ENCODE measurements around the gene ADGRA1. TPM values are rescaled to one million over a fixed set of nuclear protein-coding genes. Genes with fewer than 3 reads are reported as not detected.
A peak's percentile ranks its signal among the peaks of the same experiment; 100 is the strongest.

Gene ADGRA1
- total and polyA plus RNA-seq, 4 donors, result 3.4 to 31.1 (median 16.1) TPM

- no peaks in the 10 kb centered on the region for H3K27me3 ChIP-seq (ENCODE audit: control insufficient read depth, insufficient read depth, low read length)
Measured at GRCh38 chr10:133071733-133072132, 16.0 kb upstream of the ADGRA1 start.

DNA sequence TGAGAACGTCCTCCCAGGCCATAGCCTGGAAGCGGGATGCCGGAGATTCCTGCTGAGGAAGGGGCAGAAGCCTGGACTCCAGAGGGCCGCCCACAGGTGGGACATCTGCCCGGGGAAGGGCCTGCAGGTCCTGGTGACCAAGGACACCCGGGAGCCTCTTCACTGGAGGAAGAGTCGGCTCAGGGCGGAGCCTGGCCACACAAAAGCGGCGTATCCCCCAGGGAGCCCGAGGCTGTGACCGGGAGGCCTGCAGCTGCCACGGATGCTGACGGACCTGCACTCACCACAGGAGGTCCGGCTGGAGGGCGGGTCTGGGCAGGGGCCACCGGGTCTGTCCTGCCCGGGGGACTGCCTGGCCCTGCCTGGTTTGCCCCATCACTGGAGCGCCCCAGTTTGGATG is 15.5 kb upstream of the ADGRA1 start:
- no peak overlapping the region for H3K4me3 ChIP-seq (ENCODE audit: low read depth, low read length)
- peaks cover 43% of the 10 kb centered on the region for H3K4me1 ChIP-seq (ENCODE audit: control insufficient read depth, insufficient read depth, low read length)
- H3K9me3 ChIP-seq (ENCODE audit: control insufficient read depth, insufficient read depth, low read length), result no peaks in the 10 kb centered on the region
- H3K36me3 ChIP-seq (ENCODE audit: control insufficient read depth, insufficient read depth, low read length), result peaks cover 7% of the 10 kb centered on the region
- no peak overlapping the region for H3K27ac ChIP-seq (ENCODE audit: low read depth, low read length)
- H3K27me3 ChIP-seq (ENCODE audit: control insufficient read depth, insufficient read depth, low read length), result no peaks in the 10 kb centered on the region
- WGBS (ENCODE audit: insufficient coverage), result 46% methylated on average over 19 of the region's 19 CpGs
- DNase-seq (ENCODE audit: low read depth in 4 of 6, low spot score in 6 of 6), result no peak

More at GRCh38 chr10:133071733-133072132, 16.0 kb upstream of the ADGRA1 start:
- H3K4me1 ChIP-seq (ENCODE audit: control insufficient read depth, insufficient read depth, low read length), result peaks cover 43% of the 10 kb centered on the region
- no peaks in the 10 kb centered on the region for H3K9me3 ChIP-seq (ENCODE audit: control insufficient read depth, insufficient read depth, low read length)
- no peak for DNase-seq (ENCODE audit: low read depth in 4 of 6, low spot score in 6 of 6)
- peaks cover 5% of the 10 kb centered on the region for H3K36me3 ChIP-seq (ENCODE audit: control insufficient read depth, insufficient read depth, low read length)
- H3K4me3 ChIP-seq (ENCODE audit: low read depth, low read length), result no peak overlapping the region
- H3K27ac ChIP-seq (ENCODE audit: low read depth, low read length), result no peak overlapping the region
- 76% methylated on average over 11 of the region's 11 CpGs for WGBS (ENCODE audit: insufficient coverage)

DNA sequence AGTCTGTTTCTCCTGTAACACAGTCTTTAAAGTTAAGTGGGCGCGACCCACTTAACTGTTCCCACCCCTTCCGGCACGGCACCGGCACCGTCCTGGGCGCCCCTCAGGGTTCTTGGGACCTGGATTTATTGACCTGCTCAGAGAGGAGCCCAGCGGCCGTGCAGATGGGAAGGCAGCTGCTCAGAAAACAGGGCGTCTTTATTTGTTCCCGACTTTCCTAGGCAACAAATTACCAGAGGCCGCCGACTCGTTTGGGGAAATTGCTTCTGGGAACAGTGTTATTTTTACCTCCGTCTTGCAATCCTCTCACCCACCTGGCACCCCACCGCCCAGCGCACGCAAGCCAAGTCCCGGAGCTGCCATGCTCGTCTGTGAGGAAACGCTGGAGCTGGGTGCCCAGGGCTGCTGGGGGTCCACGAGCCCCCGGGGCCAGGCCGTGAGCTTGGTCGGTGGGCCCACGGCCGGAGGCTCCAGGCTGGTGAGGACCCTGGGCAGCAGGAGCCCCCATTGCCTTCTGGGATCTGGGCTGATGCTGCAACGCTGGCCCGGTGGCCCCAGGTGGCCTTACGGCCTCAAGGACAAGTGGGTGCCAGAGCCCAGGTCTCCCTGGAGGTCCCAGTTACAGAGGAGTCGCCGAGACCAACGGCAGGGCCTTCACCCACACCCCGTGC is 14.9 kb upstream of the ADGRA1 start:
- Histone ChIP-seq H3K27ac (ENCODE audit: low read depth, low read length) (no peak overlapping the region), H3K4me1 (ENCODE audit: control insufficient read depth, insufficient read depth, low read length) (peaks cover 38% of the 10 kb centered on the region), H3K36me3 (ENCODE audit: control insufficient read depth, insufficient read depth, low read length) (peaks cover 7% of the 10 kb centered on the region), H3K9me3 (ENCODE audit: control insufficient read depth, insufficient read depth, low read length) (no peaks in the 10 kb centered on the region), H3K27me3 (ENCODE audit: control insufficient read depth, insufficient read depth, low read length) (no peaks in the 10 kb centered on the region), H3K4me3 (ENCODE audit: low read depth, low read length) (no peak overlapping the region)
- WGBS (ENCODE audit: insufficient coverage), result 50% methylated on average over 29 of the region's 34 CpGs
- DNase-seq (ENCODE audit: low read depth in 4 of 6, low spot score in 6 of 6), result peak in 1 of 6 donors; percentile 75

- Histone ChIP-seq H3K27me3 (ENCODE audit: control insufficient read depth, insufficient read depth, low read length) (no peaks in the 10 kb centered on the region), H3K4me3 (ENCODE audit: low read depth, low read length) (no peak overlapping the region), H3K9me3 (ENCODE audit: control insufficient read depth, insufficient read depth, low read length) (no peaks in the 10 kb centered on the region), H3K4me1 (ENCODE audit: control insufficient read depth, insufficient read depth, low read length) (peaks cover 20% of the 10 kb centered on the region), H3K27ac (ENCODE audit: low read depth, low read length) (no peak overlapping the region), H3K36me3 (ENCODE audit: control insufficient read depth, insufficient read depth, low read length) (peaks cover 10% of the 10 kb centered on the region)
- WGBS (ENCODE audit: insufficient coverage), result 90% methylated on average over 25 of the region's 25 CpGs
- DNase-seq (ENCODE audit: low read depth in 4 of 6, low spot score in 6 of 6), result no peak
Measured at GRCh38 chr10:133075346-133076137, 12.2 kb upstream of the ADGRA1 start.

DNA sequence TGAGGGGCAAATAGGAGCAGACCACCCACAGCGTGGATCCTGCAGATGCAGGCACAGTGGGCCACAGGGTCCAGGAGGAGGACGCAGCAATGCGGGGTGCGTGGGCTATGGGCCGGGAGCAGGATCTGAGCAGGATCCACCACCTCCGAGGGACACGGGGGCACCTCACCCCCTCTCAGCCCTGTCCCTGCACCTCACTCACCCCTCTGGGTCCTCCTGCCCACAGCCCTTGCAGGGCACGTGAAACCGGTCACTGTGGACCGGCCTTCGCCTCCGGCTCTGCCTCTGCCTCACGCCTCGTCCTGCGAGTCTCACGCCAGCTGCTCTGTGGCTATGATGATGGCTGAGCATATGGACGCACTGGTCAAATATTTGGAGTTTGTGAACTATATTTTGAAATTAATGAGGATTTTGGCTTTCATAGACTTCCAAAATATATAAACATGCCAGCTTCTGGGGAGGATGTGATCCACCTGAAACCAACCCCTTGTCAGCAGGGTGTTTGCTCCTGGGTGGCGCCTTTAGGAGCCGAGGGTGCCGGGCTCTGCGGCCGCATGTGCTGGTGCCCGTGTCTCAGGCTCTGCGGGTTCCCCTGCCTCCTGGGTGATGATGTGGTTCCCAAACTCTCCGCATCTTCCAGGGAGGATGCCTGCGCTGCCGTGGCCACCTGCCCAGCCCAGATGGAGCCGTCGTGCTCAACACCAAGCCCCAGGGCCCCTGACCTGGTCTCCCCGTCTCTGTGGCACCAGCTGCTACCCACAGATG is 11.3 kb upstream of the ADGRA1 start:
- peaks cover 10% of the 10 kb centered on the region for H3K36me3 ChIP-seq (ENCODE audit: control insufficient read depth, insufficient read depth, low read length)
- no peak for DNase-seq (ENCODE audit: low read depth in 4 of 6, low spot score in 6 of 6)
- H3K27ac ChIP-seq (ENCODE audit: low read depth, low read length), result no peak overlapping the region
- H3K4me3 ChIP-seq (ENCODE audit: low read depth, low read length), result no peak overlapping the region
- no peaks in the 10 kb centered on the region for H3K27me3 ChIP-seq (ENCODE audit: control insufficient read depth, insufficient read depth, low read length)
- WGBS (ENCODE audit: insufficient coverage), result 88% methylated on average over 20 of the region's 30 CpGs
- no peaks in the 10 kb centered on the region for H3K9me3 ChIP-seq (ENCODE audit: control insufficient read depth, insufficient read depth, low read length)
- peaks cover 19% of the 10 kb centered on the region for H3K4me1 ChIP-seq (ENCODE audit: control insufficient read depth, insufficient read depth, low read length)

DNA sequence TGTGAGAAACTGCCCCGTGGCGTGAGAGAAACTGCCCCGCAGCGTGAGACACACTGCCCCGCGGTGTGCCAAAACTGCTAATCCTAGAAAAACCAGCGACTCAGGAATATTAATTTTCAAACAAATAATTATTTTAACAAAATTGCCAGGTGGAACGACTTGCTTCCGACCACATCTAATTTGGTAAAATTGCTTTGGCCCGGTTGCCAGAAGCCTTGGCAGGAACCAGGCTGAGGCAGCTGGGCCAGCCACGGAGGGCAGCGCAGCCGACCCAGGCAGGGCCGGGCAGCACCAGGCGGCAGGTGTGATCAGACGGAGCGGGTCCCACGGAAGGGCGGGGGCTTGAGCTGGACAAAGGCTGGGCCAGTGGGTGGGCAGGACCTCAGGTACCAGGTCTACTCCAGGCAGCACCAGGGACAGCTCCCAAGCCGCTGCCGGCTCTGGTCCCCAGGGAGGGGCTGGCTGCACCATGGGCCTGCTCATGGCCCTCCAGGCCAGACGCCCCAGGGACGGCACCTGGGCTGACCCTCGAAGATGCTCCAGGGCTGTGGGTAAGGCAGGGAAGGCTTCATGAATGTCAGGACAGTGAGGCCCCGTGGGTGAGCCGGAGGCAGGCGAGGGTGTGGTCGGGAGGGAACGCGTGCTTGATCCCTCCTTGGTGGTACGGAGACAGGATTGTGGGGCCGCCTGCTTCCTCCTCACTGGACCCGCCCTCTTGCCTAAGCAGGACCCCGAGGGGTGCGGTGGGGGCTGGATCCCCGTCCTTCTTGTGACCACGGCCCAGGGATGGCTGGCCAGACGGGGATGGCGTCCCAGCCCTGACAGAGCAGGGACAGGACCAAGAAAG is 7.7 kb upstream of the ADGRA1 start:
- no peaks in the 10 kb centered on the region for H3K9me3 ChIP-seq (ENCODE audit: control insufficient read depth, insufficient read depth, low read length)
- no peaks in the 10 kb centered on the region for H3K27me3 ChIP-seq (ENCODE audit: control insufficient read depth, insufficient read depth, low read length)
- 71% methylated on average over 37 of the region's 39 CpGs for WGBS (ENCODE audit: insufficient coverage)
- peaks cover 15% of the 10 kb centered on the region for H3K36me3 ChIP-seq (ENCODE audit: control insufficient read depth, insufficient read depth, low read length)
- H3K4me1 ChIP-seq (ENCODE audit: control insufficient read depth, insufficient read depth, low read length), result peaks cover 22% of the 10 kb centered on the region
- H3K4me3 ChIP-seq (ENCODE audit: low read depth, low read length), result no peak overlapping the region
- DNase-seq (ENCODE audit: low read depth in 4 of 6, low spot score in 6 of 6), result no peak
- H3K27ac ChIP-seq (ENCODE audit: low read depth, low read length), result no peak overlapping the region

DNA sequence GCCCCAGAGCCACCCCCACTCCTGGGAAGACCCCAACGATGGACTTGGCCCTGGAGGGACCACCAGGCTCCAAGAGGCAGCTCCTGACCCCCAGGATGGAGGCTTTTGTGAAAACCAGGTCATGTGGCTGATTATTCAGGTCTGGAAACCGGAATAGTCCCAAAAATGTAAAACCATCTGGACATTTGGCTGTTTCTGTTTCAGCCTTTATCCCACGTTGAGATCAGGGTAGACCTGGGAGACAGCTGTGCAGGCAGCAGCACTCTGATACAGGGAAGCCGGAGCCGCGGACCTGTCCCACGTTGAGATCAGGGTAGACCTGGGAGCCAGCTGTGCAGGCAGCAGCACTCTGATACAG is 7.1 kb upstream of the ADGRA1 start:
- no peak for DNase-seq (ENCODE audit: low read depth in 4 of 6, low spot score in 6 of 6)
- 76% methylated on average over 7 of the region's 7 CpGs for WGBS (ENCODE audit: insufficient coverage)
- peaks cover 26% of the 10 kb centered on the region for H3K4me1 ChIP-seq (ENCODE audit: control insufficient read depth, insufficient read depth, low read length)
- H3K4me3 ChIP-seq (ENCODE audit: low read depth, low read length), result no peak overlapping the region
- H3K36me3 ChIP-seq (ENCODE audit: control insufficient read depth, insufficient read depth, low read length), result peaks cover 18% of the 10 kb centered on the region
- no peaks in the 10 kb centered on the region for H3K9me3 ChIP-seq (ENCODE audit: control insufficient read depth, insufficient read depth, low read length)
- H3K27ac ChIP-seq (ENCODE audit: low read depth, low read length), result no peak overlapping the region
- no peaks in the 10 kb centered on the region for H3K27me3 ChIP-seq (ENCODE audit: control insufficient read depth, insufficient read depth, low read length)

- peaks cover 35% of the 10 kb centered on the region for H3K4me1 ChIP-seq (ENCODE audit: control insufficient read depth, insufficient read depth, low read length)
- peaks cover 20% of the 10 kb centered on the region for H3K36me3 ChIP-seq (ENCODE audit: control insufficient read depth, insufficient read depth, low read length)
- H3K27me3 ChIP-seq (ENCODE audit: control insufficient read depth, insufficient read depth, low read length), result no peaks in the 10 kb centered on the region
- H3K4me3 ChIP-seq (ENCODE audit: low read depth, low read length), result no peak overlapping the region
- no peak for DNase-seq (ENCODE audit: low read depth in 4 of 6, low spot score in 6 of 6)
- H3K27ac ChIP-seq (ENCODE audit: low read depth, low read length), result no peak overlapping the region
- no peaks in the 10 kb centered on the region for H3K9me3 ChIP-seq (ENCODE audit: control insufficient read depth, insufficient read depth, low read length)
- 93% methylated on average over 16 of the region's 16 CpGs for WGBS (ENCODE audit: insufficient coverage)
Measured at GRCh38 chr10:133081636-133082035, 6.1 kb upstream of the ADGRA1 start.

All from spinal cord (tissue), 10 donors.